HG03097 (cell line): ENCODE data around the gene FAM219B.

Source experiments
- ATAC-seq: cut with Tn5 transposase; IDR thresholded peaks from one replicate; pipeline ENCODE4 v1.9.1; 2021; ENCODE audit not compliant: unreplicated experiment, low FRiP score

Gene FAM219B

DNA sequence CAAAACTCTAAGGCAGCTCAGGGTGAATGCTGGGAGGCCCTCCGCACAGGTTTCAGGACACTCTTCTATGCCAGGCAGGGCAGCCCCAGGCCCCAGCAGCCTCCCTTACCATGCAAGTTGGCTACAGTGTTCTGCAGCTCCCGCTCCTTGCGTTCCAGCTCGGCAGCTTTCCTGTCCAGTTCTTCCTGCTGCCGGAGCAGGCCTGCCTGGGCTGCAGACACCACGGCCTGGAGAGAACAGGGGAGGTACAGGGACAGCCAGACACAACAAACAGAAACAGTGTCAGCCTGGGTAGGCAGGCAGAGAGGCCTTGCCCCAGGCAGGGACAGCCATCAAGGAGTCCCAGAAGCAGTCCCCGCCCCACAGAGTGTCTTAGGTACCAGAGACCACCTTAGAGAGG is 54.7 kb downstream of the FAM219B start:
- ATAC-seq, result no peak

DNA sequence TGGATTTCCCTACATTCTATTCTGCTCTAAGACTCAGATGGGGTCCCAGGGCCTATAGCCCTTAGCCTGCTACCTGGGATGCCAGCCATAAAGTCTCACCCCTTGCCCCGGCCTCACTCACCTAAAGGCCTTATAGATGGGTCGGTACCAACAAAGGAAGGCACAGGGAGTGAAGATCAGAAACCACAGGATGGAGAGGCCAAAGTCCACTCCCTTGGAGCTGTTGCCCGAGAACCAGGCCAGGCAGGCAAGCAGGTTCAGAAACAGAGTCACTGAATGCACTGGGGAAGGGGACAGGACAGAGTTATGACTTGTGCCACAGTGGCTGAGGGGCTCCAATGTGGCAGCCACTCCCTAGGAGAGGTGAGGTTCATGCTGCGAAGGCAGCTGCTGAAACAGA is 56.3 kb downstream of the FAM219B start:
- ATAC-seq, result no peak
